PFSK-1 (cell line): ENCODE results near the gene SIRT2.

Source experiments
- POLR2AphosphoS5 ChIP-seq: IDR thresholded peaks from 2 replicates; pipeline ENCODE4 v1.6.1; 2012; ENCODE audit warnings: low read depth, mild to moderate bottlenecking, control low read depth, low read length, moderate library complexity
- SIN3A ChIP-seq: IDR thresholded peaks from 2 replicates; pipeline ENCODE4 v1.6.1; 2012; ENCODE audit warnings: mild to moderate bottlenecking, low read length, moderate library complexity, borderline replicate concordance; ENCODE audit not compliant: insufficient read depth

GRCh38 chr19:38848299-38849146 is 50.9 kb downstream of the SIRT2 start:
- no peak for TF ChIP-seq POLR2AphosphoS5
- no peak for TF ChIP-seq SIN3A
